Stimulated activated CD4-positive, alpha-beta T cell treated with anti-CD3 and anti-CD28 coated beads, Interleukin-15, amount 100 ng/mL, for 24 hours (primary cell): ENCODE results near the gene ATRNL1.

Experiments
- DNase-seq: peaks from one replicate; pipeline ENCODE4 v3.0.0-alpha.2; 2020

Gene ATRNL1, protein sequence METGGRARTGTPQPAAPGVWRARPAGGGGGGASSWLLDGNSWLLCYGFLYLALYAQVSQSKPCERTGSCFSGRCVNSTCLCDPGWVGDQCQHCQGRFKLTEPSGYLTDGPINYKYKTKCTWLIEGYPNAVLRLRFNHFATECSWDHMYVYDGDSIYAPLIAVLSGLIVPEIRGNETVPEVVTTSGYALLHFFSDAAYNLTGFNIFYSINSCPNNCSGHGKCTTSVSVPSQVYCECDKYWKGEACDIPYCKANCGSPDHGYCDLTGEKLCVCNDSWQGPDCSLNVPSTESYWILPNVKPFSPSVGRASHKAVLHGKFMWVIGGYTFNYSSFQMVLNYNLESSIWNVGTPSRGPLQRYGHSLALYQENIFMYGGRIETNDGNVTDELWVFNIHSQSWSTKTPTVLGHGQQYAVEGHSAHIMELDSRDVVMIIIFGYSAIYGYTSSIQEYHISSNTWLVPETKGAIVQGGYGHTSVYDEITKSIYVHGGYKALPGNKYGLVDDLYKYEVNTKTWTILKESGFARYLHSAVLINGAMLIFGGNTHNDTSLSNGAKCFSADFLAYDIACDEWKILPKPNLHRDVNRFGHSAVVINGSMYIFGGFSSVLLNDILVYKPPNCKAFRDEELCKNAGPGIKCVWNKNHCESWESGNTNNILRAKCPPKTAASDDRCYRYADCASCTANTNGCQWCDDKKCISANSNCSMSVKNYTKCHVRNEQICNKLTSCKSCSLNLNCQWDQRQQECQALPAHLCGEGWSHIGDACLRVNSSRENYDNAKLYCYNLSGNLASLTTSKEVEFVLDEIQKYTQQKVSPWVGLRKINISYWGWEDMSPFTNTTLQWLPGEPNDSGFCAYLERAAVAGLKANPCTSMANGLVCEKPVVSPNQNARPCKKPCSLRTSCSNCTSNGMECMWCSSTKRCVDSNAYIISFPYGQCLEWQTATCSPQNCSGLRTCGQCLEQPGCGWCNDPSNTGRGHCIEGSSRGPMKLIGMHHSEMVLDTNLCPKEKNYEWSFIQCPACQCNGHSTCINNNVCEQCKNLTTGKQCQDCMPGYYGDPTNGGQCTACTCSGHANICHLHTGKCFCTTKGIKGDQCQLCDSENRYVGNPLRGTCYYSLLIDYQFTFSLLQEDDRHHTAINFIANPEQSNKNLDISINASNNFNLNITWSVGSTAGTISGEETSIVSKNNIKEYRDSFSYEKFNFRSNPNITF (N-terminal part only)

DNA sequence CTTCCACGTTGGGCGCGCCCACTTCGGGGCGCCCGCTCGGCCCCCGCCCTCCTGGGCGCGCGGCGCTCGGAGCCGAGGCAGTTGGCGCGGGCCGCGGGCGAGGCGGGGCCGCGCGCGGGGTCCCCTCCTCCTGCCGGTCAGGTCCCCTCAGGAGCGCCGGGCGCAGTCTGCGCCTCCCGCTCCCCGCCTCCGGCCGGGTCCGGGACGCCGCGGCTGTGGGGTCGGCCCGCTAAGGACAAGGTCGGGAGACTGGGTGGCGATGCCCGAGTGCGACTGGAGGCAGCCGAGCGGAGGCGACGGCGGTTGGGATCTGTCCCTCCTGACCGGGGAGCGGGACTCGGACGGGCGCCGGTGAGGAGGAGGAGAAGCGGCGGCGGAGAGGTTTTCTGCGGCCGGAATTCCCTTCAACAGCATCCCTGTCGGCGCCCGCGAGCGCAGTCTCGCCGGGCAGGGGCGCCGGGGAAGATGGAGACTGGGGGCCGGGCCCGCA, at the start of gene ATRNL1:
Gene ATRNL1, plus strand, starts transcription at position 80 of the 490 bp plus-strand sequence. Its CDS starts 386 bp downstream, at position 466.
- DNase-seq, result peak; percentile 24

DNA sequence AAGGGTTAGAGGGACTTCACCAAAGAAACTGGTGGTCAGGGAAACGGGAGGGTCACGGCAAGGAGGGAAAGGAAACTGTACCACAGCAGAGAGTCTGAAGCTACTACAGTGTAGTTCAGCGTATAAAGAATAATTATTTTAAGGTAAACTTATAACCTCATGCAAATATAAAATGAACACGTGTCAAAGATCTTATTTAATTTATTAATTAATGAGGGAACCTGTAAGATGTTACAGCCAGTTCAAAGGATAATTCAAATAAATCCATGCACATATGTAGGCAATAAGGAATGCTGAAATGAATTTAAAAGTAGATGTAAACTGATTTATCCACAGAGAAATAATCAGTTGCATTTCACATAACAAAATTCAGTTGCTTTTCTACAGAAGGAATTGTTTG, 49.4 kb upstream of the ATRNL1 start:
- no peak for DNase-seq

DNA sequence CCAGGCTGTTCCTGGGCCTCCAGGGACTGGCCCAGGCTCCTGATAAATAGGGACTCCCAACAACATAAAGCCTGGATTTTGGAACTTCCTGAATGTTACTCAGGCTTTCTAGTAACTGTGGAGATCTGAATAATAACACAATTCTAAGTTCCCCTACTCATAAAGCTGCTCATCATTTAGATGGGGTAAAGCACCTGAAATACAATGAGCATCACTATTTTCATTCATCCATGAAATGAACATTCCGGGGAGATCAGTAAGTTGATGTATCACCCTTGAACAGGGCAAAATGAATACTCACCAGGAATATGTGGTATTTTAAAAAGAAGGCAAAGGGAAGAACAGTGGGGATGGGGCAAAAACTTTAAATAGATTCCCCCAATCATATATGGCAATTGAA, 48.3 kb upstream of the ATRNL1 start:
- no peak for DNase-seq

DNA sequence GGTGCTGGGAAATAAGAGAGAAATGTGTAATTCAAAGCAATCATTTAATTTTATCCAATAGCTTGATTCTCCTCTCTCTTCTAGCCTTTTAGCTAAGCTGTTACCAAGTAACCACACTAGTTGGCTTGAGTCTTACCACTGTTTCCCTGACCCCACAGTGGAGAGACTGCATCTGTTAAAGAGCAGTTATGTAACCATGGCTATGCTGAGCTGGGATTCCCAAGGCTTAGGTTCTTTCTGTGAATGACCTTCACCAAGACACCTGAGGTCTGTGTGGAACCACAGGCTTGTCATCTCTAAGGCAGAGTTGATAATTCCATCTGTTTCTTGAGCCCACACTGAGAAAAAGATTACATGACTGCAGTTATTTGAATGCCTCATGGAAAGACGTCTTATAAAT, 47.7 kb upstream of the ATRNL1 start:
- DNase-seq, result no peak

DNA sequence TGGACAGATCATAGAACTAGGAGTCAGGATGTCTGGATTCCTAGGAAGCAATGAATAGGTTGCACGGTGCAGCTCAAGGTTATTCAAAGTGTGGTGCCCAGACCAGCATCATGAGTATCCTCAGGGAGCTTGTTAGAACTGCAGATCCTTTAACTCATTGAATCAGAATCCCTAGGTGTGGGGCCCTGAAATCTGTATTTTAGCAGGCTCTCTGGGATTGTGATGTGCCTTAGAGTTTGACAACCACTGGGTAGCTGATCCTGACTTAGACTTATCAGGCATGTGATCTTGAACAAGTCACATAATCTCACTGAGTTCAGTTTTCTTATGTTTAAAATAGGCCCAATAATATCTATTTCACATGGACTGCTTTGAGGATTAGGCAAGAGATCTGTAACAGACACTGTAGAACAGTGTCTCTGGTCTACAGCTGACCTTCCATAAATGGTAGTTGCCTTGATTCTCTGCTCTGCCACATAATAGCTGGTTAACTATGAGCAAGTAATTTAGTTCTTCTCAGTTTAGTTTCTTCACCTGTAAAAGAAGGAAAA, 46.4 kb upstream of the ATRNL1 start:
- no peak for DNase-seq

DNA sequence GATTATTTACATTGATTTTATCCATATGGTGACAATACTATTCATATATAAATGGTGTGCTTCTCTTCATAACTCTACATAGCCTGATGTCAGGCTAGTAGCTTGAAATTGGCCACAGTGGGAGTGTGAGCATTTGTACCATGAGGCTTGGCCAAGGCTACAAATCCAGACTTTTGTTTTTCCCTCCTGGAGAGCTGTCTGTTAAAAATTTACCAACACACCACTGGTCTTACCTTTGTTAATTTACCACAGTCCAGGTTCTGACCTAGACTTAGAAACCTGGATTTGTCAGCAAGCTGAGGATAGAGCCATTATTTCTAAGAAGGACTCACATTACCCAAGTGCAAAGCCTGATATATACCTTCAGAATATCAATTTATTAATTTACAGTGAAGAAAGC, 45.5 kb upstream of the ATRNL1 start:
- DNase-seq, result no peak

DNA sequence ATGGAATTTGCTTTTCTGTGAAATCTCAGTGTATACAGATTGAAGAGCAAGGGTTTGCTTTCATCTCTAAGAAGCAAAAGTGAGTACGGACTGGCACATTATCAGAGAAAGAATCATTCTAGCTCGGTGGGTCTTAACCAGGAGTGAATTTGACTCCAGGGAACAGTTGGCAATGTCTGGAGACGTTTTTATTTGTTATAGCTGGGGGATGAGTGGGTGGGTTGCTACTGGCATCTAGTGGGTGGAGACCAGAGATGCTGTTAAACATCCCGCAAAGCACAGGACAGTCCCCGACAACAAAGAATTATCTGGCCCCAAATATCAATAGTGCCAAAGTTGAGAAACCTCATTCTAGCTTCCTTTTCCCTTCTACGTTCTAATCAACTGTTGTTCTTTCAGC, 43.8 kb upstream of the ATRNL1 start:
- DNase-seq, result no peak

DNA sequence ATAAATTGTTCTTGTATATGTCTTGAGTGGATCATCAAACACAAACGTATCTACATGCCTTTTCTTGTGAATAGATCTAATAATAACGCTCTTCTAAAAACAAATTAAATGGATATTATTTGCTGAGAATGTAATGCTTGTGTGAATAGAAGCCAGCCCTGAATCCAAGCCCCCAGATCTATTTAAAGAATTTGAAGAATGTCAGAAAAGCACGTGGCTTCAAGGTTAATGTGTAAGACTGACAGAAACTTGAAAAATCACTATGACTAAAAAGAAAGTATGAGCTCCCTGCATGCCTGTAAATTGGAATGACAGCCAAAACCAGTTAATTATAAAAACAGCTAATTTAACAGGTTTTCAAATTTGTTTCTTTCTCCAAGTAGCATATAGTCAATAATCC, 43.2 kb upstream of the ATRNL1 start:
- DNase-seq, result no peak

DNA sequence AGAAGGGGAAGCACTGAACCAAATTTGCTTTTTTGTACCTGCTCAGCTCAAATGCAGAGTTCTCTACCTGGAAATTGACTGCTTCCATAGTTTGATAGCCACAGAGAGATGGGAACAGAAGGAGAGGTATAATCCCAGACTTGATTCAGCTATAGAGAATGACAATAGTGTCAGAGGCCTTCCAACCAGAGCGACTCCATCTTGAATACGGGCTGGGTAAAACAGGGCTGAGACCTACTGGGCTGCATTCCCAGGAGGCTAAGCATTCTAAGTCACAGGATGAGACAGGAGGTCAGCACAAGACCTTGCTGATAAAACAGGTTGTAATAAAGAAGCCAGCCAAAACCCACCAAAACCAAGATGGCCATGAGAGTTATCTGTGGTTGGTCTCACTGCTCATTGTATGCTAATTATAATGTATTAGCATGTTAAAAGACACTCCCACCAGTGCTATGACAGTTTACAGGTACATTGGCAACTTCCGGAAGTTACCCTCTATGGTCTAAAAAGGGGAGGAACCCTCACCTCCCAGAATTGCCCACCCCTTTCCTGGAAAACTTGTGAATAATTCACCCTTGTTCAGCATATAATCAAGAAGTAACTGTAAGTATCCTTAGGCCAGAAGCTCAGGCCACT, 42.7 kb upstream of the ATRNL1 start:
- DNase-seq, result no peak

DNA sequence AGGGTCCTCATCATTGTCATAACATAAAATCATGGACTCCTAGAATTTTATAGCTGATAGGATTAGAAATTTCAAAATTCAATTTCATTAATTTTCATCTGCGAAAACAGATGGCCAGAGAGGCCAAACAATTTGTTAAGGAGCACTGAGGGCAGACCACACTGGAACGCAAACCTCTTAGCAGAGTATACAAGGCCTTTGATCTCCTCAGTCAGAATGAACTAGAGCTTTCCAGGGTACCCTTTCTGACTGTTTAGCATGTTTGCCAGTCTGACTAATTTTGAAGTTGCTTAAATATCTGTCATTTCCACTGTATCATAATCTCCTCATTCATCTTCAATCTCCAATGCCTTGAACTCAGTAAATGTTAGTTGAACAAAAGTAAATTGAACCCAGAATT, 41.9 kb upstream of the ATRNL1 start:
- no peak for DNase-seq

DNA sequence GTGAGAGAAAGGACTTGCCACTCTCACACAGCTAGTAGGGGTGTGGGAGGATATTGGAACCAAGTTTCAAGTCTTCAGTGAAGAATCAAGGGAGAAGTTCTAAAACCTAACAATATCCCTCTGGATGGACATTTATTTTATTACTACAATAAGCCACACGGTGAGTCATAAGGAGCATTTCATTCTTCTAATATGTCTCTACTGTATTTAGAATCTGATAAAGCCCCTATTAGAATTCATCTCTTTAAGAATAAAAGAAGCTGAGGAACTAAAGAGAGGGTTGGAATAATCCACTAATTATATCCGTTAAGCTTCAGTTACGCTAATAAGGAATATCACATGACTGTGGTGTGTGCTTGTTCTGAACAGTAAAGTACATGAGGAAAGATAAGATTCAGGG, 40.9 kb upstream of the ATRNL1 start:
- DNase-seq, result no peak

DNA sequence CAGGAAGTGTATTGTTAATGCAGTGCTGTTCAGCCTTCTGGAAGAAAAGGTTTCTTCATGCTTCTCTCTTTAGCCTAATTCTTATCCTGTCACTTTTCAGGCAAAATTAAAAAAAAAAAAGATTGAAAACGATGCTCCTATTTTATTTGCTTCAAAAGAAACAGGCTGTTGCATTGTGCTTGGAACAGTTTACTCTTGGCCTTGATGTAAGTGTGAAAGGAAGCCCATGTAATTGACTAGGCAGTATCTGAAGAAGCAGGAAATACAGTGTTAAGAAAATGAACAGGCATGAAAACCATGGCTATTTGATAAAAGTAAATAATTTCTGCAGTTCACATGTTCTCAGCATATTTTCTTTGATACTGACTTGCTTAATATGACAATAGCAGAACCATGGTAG, 40.4 kb upstream of the ATRNL1 start:
- DNase-seq, result no peak

DNA sequence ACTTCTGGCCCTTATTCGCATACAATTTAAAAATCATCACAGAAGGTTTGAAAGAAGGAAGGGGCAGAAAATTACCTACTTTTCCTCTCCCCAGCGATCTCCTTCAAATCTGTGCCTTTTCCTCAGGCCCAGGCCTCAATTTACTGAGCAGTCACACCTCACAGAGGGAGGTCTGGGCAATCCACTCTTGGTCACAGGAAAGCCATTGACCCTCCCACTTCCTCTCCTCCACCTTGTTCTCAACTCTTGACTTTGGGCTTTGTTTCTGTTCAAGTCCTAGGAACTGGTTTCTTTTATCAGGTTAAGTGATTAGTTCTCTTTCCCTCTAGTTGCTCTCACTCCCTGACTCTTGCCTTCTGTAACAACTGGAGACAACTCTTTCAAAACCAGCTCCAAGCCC, 37.0 kb upstream of the ATRNL1 start:
- DNase-seq, result no peak

DNA sequence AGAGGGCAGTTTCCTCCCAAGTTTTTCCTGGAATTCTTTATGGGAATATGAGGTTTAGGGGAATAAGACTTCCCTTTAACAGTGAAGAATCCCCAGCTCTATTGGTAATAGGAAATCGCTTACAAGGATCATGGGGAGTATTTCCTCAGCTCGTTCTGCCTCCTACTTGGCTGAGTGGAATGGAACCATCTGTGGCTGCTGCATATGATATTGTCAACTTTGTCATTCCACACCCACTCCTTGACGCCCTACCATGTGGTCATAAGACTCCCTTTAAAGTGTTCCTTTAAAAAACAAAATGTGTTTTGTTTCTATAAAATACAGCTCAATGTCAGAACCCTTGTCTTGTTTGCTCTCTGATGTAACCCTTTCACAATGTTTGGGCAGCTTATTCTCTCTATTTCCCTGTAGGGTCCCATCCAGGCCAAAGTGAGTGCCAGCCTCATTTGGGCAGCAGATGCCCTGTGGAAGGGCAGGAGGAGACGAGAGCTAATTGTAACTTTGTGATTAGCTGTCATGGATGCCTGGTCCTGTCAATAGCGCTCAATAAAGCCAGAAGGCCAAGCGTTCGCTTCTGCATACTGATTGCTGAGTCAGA, 33.8 kb upstream of the ATRNL1 start:
- no peak for DNase-seq

DNA sequence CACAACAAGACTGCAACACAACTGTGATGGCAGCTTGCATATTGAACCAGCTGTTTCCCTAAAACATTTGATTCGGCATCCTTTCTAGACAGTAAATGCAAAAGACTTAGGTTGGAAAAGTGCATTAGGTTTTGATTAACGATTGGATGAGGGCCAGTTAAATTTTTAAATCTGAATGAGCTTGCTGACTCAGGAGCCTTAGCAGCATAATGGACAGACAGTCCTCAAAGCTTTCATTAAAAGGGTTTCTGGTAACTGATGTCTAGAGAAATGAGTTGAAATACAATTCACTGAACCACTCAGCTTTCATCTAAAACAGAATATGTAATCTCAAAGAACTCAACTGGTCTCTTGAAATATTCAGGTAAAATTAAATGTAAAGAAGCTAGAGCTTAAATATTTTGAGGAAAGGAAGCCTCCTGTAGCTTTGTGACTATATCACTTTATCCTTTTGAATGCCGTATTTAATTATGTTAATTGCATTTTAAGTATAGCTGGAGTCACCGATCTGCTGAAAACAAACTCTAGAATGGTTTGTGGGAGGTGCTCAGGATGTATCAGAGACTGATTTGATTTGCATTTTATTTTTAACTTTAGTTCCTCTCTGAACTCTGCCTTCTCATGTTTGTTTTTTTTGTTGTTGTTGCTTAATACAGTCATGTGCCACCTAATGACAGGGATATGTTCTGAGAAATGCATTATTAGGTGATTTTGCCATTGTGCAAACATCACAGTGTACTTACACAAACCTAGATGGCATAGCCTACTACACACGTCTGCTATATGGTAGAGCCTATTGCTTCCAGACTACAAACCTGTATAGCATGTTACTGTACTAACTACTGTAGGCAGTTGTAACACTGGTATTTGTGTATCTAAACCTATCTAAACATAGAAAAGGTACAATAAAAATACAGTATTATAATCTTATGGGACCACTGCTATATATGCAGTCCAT, 29.2 kb upstream of the ATRNL1 start:
- no peak for DNase-seq

DNA sequence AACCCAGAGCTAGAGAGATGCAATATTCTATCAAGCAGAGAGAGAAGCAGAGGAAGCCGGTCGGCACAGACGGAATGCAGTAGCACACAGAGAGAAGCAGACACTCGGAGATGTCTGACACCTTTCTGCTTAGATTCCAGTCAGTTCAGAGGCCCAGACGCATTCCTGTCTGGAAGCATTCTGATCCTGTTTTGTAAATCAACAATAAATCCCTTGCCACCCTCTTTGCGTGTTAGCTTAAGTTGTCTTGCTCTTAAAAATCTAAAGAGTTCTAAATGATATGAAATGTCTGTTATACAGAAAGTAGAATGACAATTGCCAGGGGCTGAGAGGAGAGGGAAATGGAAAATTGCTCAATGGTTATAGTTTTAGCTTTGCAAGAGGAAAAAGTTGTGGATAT, 27.4 kb upstream of the ATRNL1 start:
- no peak for DNase-seq

DNA sequence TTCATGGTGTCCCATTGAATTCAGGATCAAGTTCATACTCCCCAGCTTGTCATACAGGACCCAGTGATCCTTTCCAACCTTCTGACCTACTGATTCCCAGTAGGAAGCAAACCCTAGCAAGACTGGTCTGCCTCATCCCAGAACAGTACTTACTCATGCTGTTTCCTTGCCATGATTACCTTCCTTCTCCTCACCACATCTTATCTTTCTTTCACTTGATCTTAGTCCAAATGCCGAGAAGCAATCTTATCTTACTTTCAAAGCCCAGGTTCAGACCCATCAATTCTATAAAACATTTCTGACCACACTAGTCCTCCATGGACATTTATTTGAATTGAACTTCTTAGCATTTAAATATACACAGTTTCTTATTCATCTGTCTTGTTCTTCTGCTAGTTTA, 26.6 kb upstream of the ATRNL1 start:
- DNase-seq, result no peak

DNA sequence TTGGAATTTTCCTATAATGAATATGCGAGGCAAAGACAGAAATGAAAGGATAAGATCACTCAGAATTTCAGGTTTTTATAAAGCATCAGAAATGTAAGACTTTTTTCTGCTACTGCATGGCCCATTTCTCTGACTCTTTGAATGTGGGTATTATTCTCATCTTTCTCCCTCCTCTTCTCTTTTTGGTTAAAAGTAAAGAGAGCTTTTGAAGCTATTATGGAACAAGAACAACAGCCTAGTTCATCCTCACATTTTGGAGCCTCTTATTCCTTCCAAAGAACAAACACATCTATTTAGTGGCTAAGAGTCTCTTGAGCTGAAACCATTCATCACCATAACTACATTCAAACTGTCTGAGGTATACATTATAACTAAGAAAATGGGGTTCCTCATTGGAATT, 19.4 kb upstream of the ATRNL1 start:
- no peak for DNase-seq

DNA sequence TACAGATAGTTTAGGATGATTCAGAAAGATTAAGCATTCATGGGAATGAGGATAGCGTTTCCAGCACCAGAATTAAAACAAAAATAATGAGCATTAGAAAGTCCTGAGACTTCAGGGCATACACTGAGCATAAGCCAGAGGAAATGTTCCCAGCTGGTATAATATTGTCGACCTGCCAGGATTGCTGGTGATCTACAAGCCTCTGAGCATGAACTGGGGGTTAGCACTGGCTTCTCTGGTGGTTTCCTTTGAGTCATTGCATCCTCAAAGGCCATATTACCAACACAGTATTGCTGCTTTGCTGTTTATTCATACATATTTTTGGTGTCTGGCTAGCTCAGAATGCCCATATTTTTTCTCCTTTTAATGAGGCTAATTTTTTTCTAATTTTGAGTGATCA, 10.7 kb upstream of the ATRNL1 start:
- DNase-seq, result no peak

DNA sequence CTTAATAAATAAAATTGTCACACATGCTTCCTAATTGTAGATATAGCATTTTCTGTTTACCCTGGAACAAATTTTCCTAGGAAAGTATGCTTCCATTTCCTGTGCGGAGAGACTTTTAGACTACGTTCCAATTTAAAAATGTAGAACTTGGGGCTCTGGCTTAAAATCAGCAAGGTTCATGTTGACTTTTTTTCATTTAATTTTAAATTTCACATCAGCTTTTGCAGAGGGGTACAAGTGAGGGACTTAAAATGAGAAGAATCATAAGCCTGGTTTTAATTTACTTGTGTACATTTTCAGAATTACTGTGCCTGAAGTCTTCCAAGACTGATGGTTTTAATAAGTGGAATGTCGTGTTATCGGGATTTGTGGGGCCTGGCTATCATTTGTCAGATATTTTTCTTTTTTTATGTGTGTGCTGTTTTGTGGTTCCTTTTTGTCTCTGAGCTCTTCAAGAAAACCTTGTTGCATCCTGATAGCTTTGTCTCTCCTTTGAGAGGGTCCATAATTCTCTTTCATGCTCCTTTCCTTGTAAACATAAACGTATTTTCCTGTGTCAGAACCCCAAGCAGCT, 8.8 kb upstream of the ATRNL1 start:
- no peak for DNase-seq

DNA sequence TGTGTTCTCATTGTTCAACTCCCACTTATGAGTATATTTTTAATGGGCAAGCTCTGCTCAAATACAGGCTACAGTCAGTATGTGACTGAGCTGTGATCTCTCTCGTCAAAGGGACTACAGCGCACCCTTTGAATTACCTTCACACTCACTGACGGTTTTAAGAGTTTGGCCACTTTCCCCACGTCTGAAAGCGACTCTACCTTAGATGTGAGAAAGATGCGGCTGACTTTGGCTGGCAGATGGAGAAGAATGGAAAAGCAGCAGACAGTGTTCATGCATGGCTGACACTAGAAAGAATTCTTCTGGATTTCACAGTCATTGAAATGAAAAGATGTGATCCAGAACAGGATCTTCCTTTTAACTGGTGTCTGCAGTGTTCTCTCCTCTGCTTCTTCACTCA, 2.0 kb upstream of the ATRNL1 start:
- no peak for DNase-seq
